ENCODE data around the gene CNN1. TPM values are rescaled to one million over a fixed set of nuclear protein-coding genes. Genes with fewer than 3 reads are reported as not detected.
A peak's percentile ranks its signal among the peaks of the same experiment; 100 is the strongest.

The CNN1 gene
- total and polyA plus RNA-seq, 9 of the 15 experiments (the other 6 are each of a cell fraction or from before 2014, with no cell fraction given) = 0.23 to 10.6 (median 5.2) TPM

- intact Hi-C loops (cut with micrococcal nuclease) = loop anchor here (1.0 kb wide), 3 partner anchors 23 to 91 kb away; no protein-coding TSS in a partner anchor
- POLR2A ChIA-PET = interaction anchor here (0.6 to 1.2 kb wide), 2 partner anchors 24 to 49 kb away, joined by 3 read pairs; partner anchors contain the start of gene CNN1
- TF ChIP-seq ZNF184 (CRISPR knock-in tag; IDR thresholded peaks at IDR 0.05) = no peak
- TF ChIP-seq ZNF592 (IDR thresholded peaks at IDR 0.05) = peak; percentile 50; the same call in 1 of the 2 replicates
- peak; percentile 68; the same call in 1 of the 2 replicates for TF ChIP-seq ARID2 (IDR thresholded peaks at IDR 0.05)
- TF ChIP-seq TFAP4 (CRISPR knock-in tag; IDR thresholded peaks at IDR 0.05; ENCODE audit: borderline replicate concordance) = peak; percentile 57; the same call in 1 of the 2 replicates
- TF ChIP-seq KLF16 (IDR thresholded peaks at IDR 0.05) = 0 out of 2 replicates have a peak, but pooled peaks have one; percentile 19
- peak; percentile 85 for TF ChIP-seq RB1 (IDR thresholded peaks at IDR 0.05; ENCODE audit: low read depth)
- peak; percentile 11; the same call in 1 of the 2 replicates for TF ChIP-seq TCF3 (CRISPR knock-in tag; IDR thresholded peaks at IDR 0.05)
- TF ChIP-seq ZNF764 (CRISPR knock-in tag; IDR thresholded peaks at IDR 0.05; ENCODE audit: low read depth) = no peak
- 0 out of 2 replicates have a peak, but pooled peaks have one; percentile 47 for TF ChIP-seq NBN (IDR thresholded peaks at IDR 0.05; ENCODE audit: low read depth)
- TF ChIP-seq ID3 (CRISPR knock-in tag; IDR thresholded peaks at IDR 0.05) = no peak
- TF ChIP-seq ID3 (tag; IDR thresholded peaks at IDR 0.05) = no peak
- TF ChIP-seq CXXC5 (CRISPR knock-in tag; IDR thresholded peaks at IDR 0.05) = peak; percentile 55
- peak; percentile 76 for TF ChIP-seq DEAF1 (CRISPR knock-in tag; IDR thresholded peaks at IDR 0.05)
- TF ChIP-seq MECOM (CRISPR knock-in tag; IDR thresholded peaks at IDR 0.05) = 0 out of 2 replicates have a peak, but pooled peaks have one; percentile 27
Measured at GRCh38 chr19:11587302-11587974, 48.8 kb downstream of the CNN1 start.

More at GRCh38 chr19:11587302-11587974, 48.8 kb downstream of the CNN1 start:
- Histone ChIP-seq H4K20me1 (replicated peaks; ENCODE audit: control insufficient read depth, insufficient read depth, low read length) (no peaks in the 10 kb centered on the region), H3K27me3 (ENCODE audit: control insufficient read depth in 2 of 2, insufficient read depth in 2 of 2, low read length in 2 of 2) (no peaks in the 10 kb centered on the region), H3K9ac (ENCODE audit: insufficient read depth in 1 of 2, low read depth in 2 of 2, low read length in 2 of 2) (peak overlapping the region; percentile 4 to 86; a peak in 1 of 4 replicates), H2AFZ (ENCODE audit: low read depth, low read length) (peak overlapping the region; percentile 57), H3K9me1 (ENCODE audit: control insufficient read depth, insufficient read depth, low read length) (no peaks in the 10 kb centered on the region), H3K79me2 (ENCODE audit: control insufficient read depth, insufficient read depth, low read length) (no peaks in the 10 kb centered on the region), H3K4me1 (replicated peaks in 1 of 2; ENCODE audit: control insufficient read depth in 2 of 2, insufficient read depth in 2 of 2, low read length in 2 of 2) (peaks cover 12 to 20% of the 10 kb centered on the region in 2 experiments; a peak in 4 of 5 replicates), H3K4me3 (no peak overlapping the region), H3K27ac (ENCODE audit: extremely low read depth, low read depth, low read length) (no peak overlapping the region), H3K36me3 (ENCODE audit: control insufficient read depth, insufficient read depth, low read length) (no peaks in the 10 kb centered on the region), H3K9me3 (replicated peaks; ENCODE audit: control insufficient read depth, insufficient read depth, low read depth, low read length) (no peaks in the 10 kb centered on the region), H3K4me2 (ENCODE audit: insufficient read depth, low read length) (peak overlapping the region; percentile 47)
- ATAC-seq (peak; percentile 93), DNase-seq (ENCODE audit: extremely low read depth in 1 of 4, low spot score in 3 of 4) (peak; percentile 77 to 87 (median 80)), FAIRE-seq (peak; percentile 94)
- WGBS (ENCODE audit: insufficient coverage, low coverage, missing lambda C conversion rate) = 3% methylated on average over 7 of the region's 7 CpGs
- in situ Hi-C loops (cut with MboI) = loop anchor here (5.0 kb wide), 1 partner anchor 90 kb away; no protein-coding TSS in a partner anchor
- BruUV-seq (replicated peaks) = no TSS peak
- CTCF ChIA-PET (ENCODE audit: low intra/inter-chr PET ratio) = interaction anchor here (0.6 to 2.6 kb wide), 4 partner anchors 28 to 135 kb away, joined by 5 to 32 read pairs (median 7); partner anchors contain the start of gene ELOF1
